ENCODE measurements around the gene GPR17. TPM values are rescaled to one million over a fixed set of nuclear protein-coding genes. Genes with fewer than 3 reads are reported as not detected.

The GPR17 gene
- total RNA-seq, 1 experiment from 2014 or later: not detected

DNA sequence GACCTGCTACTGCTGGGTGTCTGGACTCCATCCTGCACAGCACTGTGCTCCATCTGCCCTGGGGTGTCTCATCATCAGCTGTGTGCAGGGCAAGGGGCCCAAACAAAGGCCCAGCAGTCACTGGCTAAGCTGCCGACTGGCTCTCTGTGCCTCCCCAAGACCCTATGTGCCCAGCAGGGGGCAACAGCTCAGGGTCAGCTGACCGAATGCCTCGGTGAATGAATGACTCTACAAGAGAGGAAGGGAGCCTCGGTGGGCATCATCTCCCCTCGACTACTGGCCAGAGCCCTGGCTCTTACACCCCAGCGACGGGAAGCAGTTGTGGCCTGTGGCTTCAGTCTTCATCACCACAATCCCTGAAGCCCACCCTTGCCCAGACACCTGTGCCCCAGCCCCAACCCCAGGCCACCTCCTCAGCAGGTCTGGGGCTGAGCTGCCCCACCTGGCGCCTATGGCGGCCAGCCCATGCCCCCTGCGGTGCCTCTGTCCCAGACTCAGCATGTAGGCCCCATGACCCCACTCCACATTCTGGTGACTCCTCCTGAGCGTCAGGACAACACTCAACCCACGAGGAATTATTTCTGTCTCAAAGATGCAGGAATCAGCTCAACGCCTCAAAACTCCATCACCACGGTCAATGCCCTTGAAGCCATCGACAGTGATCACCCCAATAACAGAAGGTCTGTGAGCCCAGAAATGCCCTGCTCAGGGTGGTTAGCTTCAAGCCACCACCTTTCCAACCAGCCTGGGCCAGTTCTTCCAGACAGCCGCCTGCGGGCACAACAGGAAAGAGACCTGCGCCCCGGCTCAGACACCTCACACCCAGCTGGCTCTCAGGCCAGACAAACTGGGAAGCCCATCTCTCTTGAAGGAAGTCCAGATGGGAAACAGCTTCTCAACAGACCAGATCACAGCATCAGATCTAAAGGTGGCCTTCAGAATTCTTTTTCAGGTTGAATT is 1.6 kb upstream of the GPR17 start:
- H3K36me3 ChIP-seq: no peaks in the 10 kb centered on the region
- peaks cover 24% of the 10 kb centered on the region for H3K4me1 ChIP-seq (replicated peaks)
- no peaks in the 10 kb centered on the region for H3K9me3 ChIP-seq (replicated peaks)
- H3K27me3 ChIP-seq (replicated peaks): no peaks in the 10 kb centered on the region
- no peak for DNase-seq (ENCODE audit: low read depth in 1 of 2, low spot score in 2 of 2)
- no peak overlapping the region for H3K4me3 ChIP-seq
- no peak overlapping the region for H3K27ac ChIP-seq

DNA sequence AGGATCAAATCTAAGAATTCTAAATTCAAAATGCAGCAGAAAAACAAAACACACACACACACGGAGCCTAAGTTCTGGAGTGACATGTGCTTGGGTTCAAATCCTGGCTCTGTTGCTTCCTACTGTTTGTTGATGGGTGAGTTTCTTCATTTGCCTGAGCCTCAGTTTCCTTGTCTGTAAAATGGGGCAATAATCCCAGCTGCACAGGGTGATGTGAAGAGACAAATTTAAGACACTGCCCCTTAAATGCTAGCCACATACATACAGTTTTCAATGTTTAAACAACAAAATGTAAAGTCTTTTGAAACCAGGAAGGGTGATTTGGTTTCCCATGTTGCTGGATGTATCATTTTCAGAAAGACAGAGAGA is 943 bp upstream of the GPR17 start:
- no peaks in the 10 kb centered on the region for H3K36me3 ChIP-seq
- H3K9me3 ChIP-seq (replicated peaks): no peaks in the 10 kb centered on the region
- no peak overlapping the region for H3K27ac ChIP-seq
- no peak for DNase-seq (ENCODE audit: low read depth in 1 of 2, low spot score in 2 of 2)
- no peak overlapping the region for H3K4me3 ChIP-seq
- H3K4me1 ChIP-seq (replicated peaks): peaks cover 28% of the 10 kb centered on the region
- H3K27me3 ChIP-seq (replicated peaks): no peaks in the 10 kb centered on the region

DNA sequence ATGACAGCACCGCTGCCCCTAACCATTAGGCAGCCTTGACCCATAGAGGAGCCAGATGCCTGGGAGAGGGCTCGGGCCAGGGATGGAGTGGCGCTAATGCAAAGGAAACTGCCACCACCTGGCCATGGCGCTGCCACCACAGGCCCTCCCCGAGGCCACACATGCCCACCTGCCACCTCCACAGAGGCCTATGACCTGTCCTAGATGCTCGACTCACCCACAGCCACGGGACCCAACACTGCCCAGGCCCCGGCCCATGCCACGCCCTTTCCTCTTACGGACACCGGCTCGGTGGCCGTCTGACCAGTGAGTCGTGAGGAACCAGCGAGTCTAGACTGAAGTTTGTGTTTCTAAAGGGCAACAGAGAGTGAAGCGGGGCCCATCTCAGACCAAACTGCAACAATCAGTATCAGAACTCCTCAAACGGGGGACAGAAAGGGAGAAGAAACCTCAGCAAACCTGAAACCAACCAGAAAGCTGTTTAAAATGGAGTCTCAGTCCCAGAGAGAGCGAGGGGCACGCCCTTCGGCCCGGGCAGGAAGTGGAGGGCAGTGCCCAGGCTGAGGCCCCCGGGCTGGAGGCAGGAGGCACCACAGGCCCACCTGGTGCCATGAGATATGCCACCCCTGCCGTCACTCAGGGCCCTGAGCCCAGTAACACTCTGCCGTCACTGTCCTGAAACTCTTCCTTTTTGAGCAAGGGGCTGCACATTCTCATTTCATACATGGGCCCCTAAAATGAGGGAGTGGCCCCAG is 711 bp downstream of the GPR17 start:
- Histone ChIP-seq H3K36me3 (no peaks in the 10 kb centered on the region), H3K4me1 (replicated peaks) (peaks cover 28% of the 10 kb centered on the region), H3K4me3 (no peak overlapping the region), H3K9me3 (replicated peaks) (no peaks in the 10 kb centered on the region), H3K27ac (no peak overlapping the region), H3K27me3 (replicated peaks) (no peaks in the 10 kb centered on the region)
- DNase-seq (ENCODE audit: low read depth in 1 of 2, low spot score in 2 of 2): no peak

DNA sequence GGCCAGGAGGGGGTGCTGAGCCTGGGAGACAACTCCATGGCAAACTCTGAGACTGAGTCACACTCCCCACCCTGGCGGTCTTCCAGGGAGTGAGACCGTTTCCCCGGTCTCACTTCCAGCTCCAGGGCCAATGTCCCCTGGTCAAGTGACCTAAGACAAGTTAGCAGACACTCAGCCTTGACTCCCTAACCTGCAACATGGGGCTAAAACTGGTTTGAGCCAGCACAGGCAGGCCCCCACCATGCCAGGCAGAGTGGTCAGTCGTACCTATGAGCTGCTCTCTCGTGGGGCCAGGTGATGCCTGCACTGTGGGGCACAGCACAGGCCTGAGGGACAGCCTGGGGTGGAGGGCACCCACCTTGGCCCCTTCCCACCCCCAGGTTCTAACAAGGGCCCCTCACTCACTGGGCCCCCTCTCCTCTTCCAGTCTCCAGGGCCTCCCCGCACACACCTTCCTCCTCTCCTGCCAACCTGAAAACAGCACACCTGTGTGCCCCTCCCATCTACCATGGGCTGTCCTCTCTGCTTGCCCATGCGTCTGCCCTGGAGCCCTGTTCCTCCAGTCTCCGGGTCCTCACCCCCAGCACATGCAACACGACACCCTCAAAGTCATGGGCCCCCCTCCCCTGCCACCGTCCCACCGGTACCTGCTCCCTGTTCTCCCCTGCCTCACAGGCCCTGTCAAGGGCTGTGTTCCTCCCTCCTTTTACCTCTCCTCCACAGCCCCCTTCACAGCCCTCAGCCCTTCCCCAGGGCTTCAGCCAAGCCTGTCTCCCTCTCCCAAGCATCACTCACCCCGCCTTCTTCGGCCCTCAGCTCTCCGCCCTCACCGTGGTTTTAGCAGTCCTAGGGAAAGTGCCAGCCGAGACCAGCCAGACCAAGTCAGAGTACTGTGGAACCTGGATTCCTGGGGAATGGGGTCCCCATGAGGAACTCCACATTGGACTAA is 1.6 kb downstream of the GPR17 start:
- Histone ChIP-seq H3K27me3 (replicated peaks) (no peaks in the 10 kb centered on the region), H3K27ac (no peak overlapping the region), H3K4me3 (no peak overlapping the region), H3K9me3 (replicated peaks) (no peaks in the 10 kb centered on the region), H3K36me3 (no peaks in the 10 kb centered on the region), H3K4me1 (replicated peaks) (peaks cover 28% of the 10 kb centered on the region)
- DNase-seq (ENCODE audit: low read depth in 1 of 2, low spot score in 2 of 2): no peak

DNA sequence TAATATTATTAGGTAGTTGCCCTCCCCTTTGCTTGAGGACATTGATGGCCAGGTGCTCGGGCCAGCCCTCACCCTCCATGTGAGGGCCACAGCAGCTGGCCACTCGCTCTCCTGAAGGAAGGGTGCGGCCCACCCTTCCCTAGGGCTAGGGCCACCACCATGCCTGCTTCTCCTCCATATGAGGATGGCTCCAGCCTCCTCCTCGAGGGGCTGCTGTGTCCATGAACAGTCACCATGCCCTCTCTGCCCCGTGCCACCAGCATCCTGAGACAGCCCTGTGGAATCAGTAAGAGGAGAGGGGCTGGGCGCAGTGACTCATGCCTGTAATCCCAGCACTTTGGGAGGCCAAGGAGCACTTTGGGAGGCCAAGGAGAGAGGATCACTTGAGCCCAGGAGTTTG is 2.4 kb downstream of the GPR17 start:
- Histone ChIP-seq H3K36me3 (no peaks in the 10 kb centered on the region), H3K27me3 (replicated peaks) (no peaks in the 10 kb centered on the region), H3K4me3 (no peak overlapping the region), H3K4me1 (replicated peaks) (peaks cover 28% of the 10 kb centered on the region), H3K9me3 (replicated peaks) (no peaks in the 10 kb centered on the region), H3K27ac (no peak overlapping the region)
- no peak for DNase-seq (ENCODE audit: low read depth in 1 of 2, low spot score in 2 of 2)

DNA sequence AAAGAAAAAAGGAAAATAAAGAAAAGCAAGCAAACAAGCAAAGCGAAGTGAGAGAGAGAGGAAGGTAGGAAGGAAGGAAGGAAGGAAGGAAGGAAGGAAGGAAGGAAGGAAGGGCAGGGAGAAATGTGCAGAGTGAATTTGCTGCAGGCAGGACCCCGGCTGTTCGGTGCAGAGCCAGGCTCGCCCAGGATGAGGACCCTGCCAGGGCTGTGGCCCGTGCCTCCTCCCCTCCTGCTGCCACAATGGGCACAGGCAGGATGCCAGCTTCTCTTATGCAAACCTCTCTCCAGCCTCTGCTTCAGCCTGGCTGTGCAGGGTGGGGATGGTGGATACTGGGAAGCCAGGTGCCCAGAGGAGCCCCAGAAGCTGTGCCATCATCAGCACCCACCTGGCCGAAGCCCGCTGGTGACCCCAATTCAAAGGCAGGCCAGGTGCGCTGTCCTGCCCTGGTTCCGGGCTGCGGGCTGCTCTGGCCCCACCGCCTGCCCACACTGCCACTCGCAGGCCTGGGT is 3.2 kb downstream of the GPR17 start:
- Histone ChIP-seq H3K4me1 (replicated peaks) (peaks cover 28% of the 10 kb centered on the region), H3K27me3 (replicated peaks) (no peaks in the 10 kb centered on the region), H3K4me3 (no peak overlapping the region), H3K27ac (no peak overlapping the region), H3K36me3 (no peaks in the 10 kb centered on the region), H3K9me3 (replicated peaks) (no peaks in the 10 kb centered on the region)
- DNase-seq (ENCODE audit: low read depth in 1 of 2, low spot score in 2 of 2): no peak

DNA sequence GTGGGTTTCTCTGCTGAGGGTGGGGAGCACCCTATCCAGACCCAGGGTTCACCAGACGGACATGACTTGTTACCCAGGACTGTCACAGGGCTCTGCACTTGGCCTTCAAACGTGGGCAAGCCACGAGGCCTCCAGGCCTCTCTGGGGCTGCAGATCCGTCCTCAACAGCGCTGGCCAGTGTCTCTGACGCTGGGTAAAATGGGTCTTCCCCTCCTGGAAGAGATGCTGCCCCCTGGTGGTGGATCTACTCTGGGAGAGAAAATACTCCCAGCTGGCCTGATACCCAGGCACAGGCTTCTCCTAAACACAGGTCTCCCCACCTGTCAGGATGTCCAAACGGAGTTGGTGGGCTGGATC is 3.7 kb downstream of the GPR17 start:
- no peak overlapping the region for H3K27ac ChIP-seq
- no peaks in the 10 kb centered on the region for H3K36me3 ChIP-seq
- H3K4me1 ChIP-seq (replicated peaks): peaks cover 28% of the 10 kb centered on the region
- no peaks in the 10 kb centered on the region for H3K27me3 ChIP-seq (replicated peaks)
- no peak overlapping the region for H3K4me3 ChIP-seq
- DNase-seq (ENCODE audit: low read depth in 1 of 2, low spot score in 2 of 2): peak; percentile 76 to 88
- H3K9me3 ChIP-seq (replicated peaks): no peaks in the 10 kb centered on the region

DNA sequence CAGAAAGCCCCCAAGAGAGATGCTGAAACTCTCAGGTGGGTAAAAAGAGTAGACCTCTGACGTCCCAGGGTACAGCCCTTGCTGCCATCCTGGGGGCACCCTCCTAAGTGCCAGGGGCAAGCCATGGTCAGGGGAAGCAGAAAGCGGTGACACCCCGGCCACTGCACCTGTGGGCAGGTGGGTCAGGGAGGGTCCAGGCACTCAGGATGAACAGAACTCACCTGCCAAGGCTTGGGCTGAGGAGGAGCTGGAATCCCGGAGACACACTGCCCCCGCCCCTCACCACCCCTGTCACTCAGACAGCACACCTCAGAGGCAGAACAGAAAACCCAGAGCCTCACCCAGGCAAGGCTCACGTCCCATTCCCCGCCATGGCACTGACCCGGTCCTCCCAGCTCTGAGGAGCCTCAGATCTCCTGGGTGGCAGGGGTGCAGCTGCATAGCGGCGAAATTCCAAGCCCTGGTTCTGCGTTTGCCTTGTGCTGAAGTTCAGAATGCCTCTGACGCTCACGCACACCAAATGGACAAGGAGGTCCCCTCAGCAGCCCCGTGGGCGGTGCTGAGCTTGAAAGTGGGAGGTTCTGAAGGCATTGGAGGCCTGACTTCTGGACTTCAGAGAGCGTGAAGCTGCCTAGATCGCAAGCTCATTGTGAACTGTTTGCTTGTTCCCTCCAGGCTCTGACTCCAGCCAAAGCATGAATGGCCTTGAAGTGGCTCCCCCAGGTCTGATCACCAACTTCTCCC is 4.3 kb downstream of the GPR17 start:
- no peaks in the 10 kb centered on the region for H3K9me3 ChIP-seq (replicated peaks)
- no peak overlapping the region for H3K4me3 ChIP-seq
- no peak overlapping the region for H3K27ac ChIP-seq
- DNase-seq (ENCODE audit: low read depth in 1 of 2, low spot score in 2 of 2): no peak
- H3K27me3 ChIP-seq (replicated peaks): no peaks in the 10 kb centered on the region
- no peaks in the 10 kb centered on the region for H3K36me3 ChIP-seq
- H3K4me1 ChIP-seq (replicated peaks): peaks cover 28% of the 10 kb centered on the region

DNA sequence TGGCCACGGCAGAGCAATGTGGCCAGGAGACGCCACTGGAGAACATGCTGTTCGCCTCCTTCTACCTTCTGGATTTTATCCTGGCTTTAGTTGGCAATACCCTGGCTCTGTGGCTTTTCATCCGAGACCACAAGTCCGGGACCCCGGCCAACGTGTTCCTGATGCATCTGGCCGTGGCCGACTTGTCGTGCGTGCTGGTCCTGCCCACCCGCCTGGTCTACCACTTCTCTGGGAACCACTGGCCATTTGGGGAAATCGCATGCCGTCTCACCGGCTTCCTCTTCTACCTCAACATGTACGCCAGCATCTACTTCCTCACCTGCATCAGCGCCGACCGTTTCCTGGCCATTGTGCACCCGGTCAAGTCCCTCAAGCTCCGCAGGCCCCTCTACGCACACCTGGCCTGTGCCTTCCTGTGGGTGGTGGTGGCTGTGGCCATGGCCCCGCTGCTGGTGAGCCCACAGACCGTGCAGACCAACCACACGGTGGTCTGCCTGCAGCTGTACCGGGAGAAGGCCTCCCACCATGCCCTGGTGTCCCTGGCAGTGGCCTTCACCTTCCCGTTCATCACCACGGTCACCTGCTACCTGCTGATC is 4.9 kb downstream of the GPR17 start:
- no peaks in the 10 kb centered on the region for H3K27me3 ChIP-seq (replicated peaks)
- no peak for DNase-seq (ENCODE audit: low read depth in 1 of 2, low spot score in 2 of 2)
- H3K36me3 ChIP-seq: no peaks in the 10 kb centered on the region
- H3K27ac ChIP-seq: no peak overlapping the region
- H3K4me3 ChIP-seq: no peak overlapping the region
- H3K9me3 ChIP-seq (replicated peaks): no peaks in the 10 kb centered on the region
- H3K4me1 ChIP-seq (replicated peaks): peaks cover 28% of the 10 kb centered on the region

DNA sequence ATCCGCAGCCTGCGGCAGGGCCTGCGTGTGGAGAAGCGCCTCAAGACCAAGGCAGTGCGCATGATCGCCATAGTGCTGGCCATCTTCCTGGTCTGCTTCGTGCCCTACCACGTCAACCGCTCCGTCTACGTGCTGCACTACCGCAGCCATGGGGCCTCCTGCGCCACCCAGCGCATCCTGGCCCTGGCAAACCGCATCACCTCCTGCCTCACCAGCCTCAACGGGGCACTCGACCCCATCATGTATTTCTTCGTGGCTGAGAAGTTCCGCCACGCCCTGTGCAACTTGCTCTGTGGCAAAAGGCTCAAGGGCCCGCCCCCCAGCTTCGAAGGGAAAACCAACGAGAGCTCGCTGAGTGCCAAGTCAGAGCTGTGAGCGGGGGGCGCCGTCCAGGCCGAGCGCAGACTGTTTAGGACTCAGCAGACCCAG is 5.4 kb downstream of the GPR17 start:
- Histone ChIP-seq H3K4me3 (no peak overlapping the region), H3K9me3 (replicated peaks) (no peaks in the 10 kb centered on the region), H3K4me1 (replicated peaks) (peaks cover 26% of the 10 kb centered on the region), H3K36me3 (no peaks in the 10 kb centered on the region), H3K27ac (no peak overlapping the region), H3K27me3 (replicated peaks) (no peaks in the 10 kb centered on the region)
- DNase-seq (ENCODE audit: low read depth in 1 of 2, low spot score in 2 of 2): no peak

DNA sequence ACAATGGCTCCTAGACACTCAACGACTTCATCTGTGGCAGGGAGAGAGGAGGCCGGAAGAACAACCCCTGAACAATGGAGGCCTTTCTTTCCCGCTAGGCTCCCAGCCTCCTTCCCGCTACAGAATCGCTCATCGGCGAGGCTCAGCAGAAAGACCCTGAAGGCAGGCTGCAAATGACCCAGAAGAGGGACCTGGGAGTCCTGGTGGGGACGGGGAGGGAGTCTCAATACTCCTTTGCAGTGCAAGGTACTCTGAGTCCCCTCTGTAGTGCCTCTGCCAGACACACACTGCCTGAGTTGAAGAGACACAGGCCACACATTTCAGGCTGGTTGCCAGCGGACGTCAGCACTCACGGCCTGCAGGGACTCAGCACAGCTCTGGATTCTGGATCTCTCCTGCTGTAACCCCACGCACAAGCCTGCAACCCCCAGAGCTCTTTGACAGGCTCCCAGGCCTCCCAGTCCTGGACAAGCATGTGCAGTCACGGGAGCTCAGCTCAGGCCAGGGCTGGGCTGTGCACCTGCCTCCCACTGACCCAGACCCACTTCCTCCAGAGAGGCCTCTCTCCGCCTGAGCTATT is 6.1 kb downstream of the GPR17 start:
- Histone ChIP-seq H3K9me3 (replicated peaks) (no peaks in the 10 kb centered on the region), H3K4me3 (no peak overlapping the region), H3K27ac (no peak overlapping the region), H3K27me3 (replicated peaks) (no peaks in the 10 kb centered on the region), H3K4me1 (replicated peaks) (peaks cover 19% of the 10 kb centered on the region), H3K36me3 (peaks cover 3% of the 10 kb centered on the region; the same call in 1 of the 2 replicates)
- no peak for DNase-seq (ENCODE audit: low read depth in 1 of 2, low spot score in 2 of 2)

DNA sequence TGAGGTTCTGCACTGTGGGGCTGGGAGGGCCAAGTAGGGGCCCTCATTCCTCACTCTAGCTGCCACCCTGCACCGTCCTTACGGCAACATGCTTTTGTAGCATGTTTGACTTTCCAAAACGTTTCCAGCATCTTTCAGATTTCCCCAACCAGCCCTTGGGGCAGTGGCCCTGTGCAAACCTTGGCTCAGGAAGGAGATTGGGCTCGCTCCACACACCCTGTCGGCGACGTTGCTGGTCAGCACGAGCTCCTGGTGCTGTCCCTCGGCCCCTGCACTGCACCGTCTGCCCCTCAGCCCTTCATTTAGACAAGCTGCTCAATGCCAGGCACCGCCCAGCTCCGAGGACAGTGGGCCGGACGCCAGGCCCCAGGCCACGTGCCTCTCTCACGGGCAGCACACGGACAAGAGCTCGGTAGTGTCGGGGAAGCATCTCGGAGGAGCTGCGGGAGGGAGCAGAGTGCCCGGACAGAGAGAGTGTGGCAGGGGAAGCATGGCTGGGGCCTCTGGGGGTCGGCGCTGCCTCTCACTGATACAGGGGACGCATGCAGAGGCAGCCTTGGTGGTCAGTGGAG is 6.9 kb downstream of the GPR17 start:
- Histone ChIP-seq H3K27me3 (replicated peaks) (no peaks in the 10 kb centered on the region), H3K4me3 (no peak overlapping the region), H3K9me3 (replicated peaks) (no peaks in the 10 kb centered on the region), H3K36me3 (peaks cover 5% of the 10 kb centered on the region; the same call in 1 of the 2 replicates), H3K27ac (no peak overlapping the region), H3K4me1 (replicated peaks) (peaks cover 12% of the 10 kb centered on the region)
- DNase-seq (ENCODE audit: low read depth in 1 of 2, low spot score in 2 of 2): no peak
